HG03064 (cell line): Measurements from ENCODE around the gene NOG.

Source experiments
- ATAC-seq: cut with Tn5 transposase; IDR thresholded peaks from one replicate; pipeline ENCODE4 v1.9.1; 2021; ENCODE audit warnings: low read depth; ENCODE audit not compliant: unreplicated experiment

Gene NOG

DNA sequence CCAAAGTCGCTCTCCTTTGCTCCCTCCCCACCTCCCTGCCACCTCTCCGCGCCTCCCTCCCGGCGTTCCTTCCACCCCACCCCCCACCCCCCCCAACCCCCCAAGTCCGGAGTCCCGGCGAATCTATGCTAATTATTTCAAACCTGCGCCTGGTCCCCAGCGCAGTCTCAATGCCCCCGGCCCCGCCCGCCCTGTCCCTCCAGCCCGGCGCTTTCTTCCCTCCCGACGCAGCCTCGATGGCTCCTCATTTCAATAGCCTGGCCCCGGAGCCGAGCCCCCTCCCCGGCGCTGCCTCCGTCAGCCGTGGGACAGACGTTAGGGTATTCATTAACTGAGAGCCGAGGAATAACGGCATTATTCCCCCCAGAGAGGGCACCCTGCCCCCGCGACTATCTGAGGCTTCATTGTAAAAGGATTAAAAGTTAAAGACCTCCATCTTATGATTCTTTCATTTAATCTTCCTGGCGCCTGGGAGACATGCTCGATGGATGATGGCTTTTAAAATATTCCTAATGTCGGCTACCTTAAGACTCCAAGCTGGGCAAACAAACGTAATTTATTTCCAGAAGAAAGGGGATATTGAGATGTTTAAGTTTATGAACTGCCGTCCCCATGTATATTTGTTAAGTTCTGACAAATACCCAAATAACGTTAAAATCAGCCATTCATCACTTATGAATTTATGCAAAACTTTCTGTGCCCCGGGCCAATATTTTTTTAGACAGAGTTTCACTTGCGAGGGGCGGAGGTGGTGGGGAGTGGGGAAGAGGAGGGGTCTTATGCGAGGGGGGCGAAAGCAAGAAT, 3.4 kb downstream of the NOG start:
- ATAC-seq, result no peak

GRCh38 chr17:56597495-56597990, 4.0 kb downstream of the NOG start:
- ATAC-seq, result no peak

GRCh38 chr17:56598466-56598865, 5.0 kb downstream of the NOG start:
- no peak for ATAC-seq

- no peak for ATAC-seq
These were observed 5.6 kb downstream of the NOG start for GRCh38 chr17:56599088-56599487.

GRCh38 chr17:56599566-56599965, 6.1 kb downstream of the NOG start:
- ATAC-seq, result no peak

DNA sequence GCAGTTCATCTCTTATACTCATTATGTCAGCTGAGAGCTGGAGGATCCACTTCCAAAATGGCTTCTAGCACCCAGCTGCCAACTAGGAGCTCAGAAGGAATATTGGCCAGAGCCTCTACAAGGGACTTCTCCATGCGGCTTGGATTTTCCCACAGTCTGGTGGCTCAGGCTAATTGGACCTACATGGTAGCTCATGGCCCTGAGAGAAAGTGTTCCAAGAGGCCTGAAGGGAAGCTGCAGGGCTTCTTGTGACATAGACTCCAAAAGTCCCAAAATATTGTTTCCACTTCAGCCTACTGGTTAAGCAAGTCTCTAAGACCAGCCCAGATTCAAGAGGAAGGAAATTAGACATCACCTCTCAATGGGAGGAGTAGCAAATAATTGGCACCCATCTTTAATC, 6.8 kb downstream of the NOG start:
- no peak for ATAC-seq

GRCh38 chr17:56601591-56601990, 8.1 kb downstream of the NOG start:
- ATAC-seq, result no peak

- no peak for ATAC-seq
These were observed 9.0 kb downstream of the NOG start for GRCh38 chr17:56602292-56603130.

DNA sequence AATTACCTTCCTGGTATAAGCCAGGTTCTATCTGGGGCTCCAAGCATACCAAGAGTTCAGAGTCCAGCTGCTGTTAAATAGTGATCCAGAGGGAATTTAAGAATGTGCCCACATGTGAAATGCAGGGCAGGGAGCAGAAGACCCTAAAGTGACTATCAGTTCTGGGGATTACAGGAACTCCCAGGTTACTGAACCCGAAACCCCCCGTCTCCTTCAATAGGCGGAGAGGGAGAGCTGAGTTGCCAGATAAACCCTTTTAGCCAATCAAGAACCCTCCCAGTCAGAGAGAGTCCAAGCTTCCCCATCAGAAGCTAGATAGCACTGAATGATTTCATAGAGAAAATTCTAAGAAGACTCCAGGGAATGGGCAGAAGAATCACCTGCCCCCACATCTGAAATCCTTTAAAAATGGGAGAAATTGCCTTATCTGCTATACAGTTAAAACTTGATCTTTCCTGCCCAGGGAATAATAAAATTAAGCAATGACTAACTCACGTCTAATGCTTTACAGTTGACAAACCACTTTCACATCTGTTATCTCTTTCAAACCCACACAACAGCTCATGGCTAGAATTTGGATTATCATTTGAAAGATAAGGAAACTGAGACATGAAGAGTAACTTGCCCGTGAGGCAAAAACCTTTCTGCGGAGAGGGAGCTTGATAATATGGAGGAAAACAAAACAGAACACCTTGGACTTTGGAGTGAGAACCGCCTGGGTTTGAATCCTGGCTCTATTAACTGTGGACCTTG, 10.2 kb downstream of the NOG start:
- no peak for ATAC-seq

DNA sequence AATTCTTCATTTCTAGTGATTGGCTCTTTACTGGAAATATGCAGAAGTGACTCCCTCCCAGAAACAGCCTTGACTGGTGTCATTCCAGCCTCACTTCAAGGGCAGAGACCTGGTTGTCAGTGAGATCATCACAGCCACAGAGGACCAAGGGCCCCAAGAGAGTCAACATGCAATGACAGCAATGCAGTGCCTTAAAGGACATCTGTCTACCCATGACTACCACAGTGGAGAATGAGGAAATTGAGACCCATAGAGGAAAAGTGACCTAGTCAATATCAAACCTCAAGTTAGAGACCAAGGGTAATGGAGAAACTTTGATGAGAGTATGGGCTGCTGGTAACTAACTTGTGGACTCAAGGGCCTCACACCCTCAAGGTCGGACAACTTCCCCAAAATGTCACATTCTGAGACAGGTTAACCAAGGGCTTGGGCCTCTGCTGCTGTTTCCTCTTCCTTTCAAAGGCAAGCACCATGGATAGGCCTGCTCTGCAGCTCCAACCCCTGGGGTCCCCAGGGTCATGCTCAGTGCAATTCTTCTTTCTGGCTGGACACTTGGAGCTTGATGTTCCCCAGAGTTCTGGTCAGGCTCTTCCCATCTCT, 11.3 kb downstream of the NOG start:
- no peak for ATAC-seq

DNA sequence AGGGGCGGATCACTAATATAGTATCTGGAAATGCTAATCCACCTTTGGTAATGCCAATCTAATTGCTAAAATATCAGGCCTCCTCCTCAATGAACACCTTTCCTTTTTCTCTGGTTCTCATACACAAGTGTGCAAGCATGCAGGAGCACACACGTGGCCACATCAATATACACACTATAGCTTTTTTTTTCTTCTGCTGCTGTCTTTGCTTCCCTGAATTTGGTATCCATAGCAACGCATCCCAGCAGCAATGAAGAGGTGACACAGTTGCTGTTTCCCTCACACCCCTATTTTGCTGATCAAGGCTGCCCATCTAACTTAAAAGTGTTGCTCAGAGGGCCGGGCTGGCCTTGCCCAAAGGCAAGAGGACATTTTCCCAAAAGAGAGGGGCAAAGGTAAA, 15.4 kb downstream of the NOG start:
- no peak for ATAC-seq

GRCh38 chr17:56610321-56610720, 16.8 kb downstream of the NOG start:
- ATAC-seq, result no peak

DNA sequence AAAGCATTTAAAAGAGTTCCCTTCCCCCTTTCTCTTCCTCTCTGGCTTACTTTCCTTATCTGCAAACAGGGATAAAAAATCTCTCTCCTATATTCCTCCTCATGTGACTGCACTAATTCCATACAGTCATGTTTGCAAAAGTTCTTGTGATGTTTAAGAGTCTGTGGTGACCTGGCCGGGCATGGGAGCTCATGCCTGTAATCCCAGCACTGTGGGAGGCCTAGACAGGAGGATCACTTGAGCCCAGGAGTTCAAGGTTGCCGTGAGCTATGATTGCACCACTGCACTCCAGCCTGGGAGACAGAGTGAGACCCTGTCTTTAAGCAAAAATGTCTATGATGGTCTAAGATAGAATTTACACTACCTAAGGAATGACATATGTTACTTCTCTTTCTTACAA, 19.6 kb downstream of the NOG start:
- no peak for ATAC-seq

DNA sequence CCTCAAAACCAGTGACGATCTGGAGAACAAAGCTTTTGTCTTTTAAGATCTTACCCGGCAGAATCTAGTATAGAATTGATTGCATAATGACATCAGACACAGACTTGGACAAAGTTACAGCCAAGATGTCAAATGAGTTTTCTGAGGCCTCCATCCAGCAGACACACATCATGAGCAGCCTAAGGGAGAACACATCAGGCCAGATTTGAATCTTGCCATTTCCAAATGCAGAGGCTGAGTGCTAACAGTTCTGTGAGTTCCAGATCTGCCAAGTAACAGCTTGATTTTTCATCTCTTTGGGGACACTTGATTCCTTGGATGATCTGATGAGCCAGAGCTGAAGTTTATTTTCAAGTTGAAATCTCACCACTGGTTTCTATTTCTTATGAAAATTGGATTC, 21.0 kb downstream of the NOG start:
- ATAC-seq, result no peak

DNA sequence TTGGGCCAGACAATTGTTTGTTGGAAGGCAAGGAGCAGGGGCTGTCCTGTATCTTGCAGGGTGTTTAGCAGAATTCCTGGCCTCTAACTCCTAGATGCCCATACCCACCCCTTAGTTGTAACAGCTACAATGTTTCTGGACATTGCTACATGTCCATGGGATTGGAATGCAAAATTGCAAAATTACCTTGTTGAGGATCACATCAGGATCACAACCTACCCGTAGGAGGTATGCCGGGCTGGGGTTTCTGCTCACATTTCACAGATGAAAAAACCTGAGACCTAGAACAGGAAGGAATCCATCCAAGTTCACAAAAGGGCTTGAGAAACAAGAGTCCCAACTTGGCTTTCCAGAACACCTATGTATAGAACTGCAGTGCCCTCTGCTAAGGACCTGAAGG, 22.7 kb downstream of the NOG start:
- ATAC-seq, result no peak

GRCh38 chr17:56623383-56623782, 29.9 kb downstream of the NOG start:
- ATAC-seq, result no peak

DNA sequence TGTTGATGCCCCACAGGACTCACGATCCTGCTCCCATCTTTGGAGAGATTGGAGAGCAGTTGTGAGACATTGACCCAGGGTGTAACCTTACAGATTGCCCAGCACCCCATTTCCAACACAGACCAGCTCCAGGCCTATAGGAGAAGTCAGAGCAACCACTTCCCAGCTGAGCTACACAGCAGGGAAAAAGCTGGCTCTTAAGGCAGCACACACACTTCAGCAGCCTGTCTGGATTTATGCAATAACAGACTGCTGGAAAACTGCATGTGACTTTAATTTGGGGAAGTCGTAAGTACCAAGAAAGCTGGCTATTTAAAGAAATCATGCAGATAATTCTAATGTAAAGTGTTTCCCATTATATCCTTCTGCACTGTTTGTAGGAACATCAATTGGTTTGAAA, 30.8 kb downstream of the NOG start:
- no peak for ATAC-seq

GRCh38 chr17:56624912-56625311, 31.4 kb downstream of the NOG start:
- ATAC-seq, result no peak

DNA sequence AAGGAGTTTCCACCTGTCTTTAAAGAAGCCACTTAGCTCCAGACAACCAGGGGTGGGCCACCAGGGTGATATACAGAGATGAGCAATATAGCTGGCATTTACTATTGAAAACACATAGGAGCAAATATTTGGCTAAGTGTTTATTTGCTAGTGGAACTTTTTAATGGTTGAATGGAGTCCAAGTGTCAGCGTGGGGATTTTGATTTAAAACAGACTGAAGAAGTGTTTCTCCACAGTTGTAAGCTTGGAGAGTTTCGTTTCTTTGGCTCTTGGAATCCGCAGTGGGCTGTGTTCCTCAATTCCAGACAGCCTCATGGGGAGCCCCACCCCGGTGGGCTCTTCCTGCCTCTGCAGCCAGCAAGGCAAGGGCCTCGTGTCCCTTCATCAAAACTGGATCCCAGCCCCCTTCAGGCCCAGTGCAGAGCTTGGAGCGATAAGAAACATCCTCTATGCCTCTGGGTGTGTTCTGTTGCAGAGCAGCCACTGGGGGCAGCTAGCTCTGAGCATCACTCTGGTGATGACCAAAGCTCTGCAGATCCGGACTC, 36.1 kb downstream of the NOG start:
- no peak for ATAC-seq

GRCh38 chr17:56630202-56630601, 36.7 kb downstream of the NOG start:
- no peak for ATAC-seq
